HepG2 (cell line): Measurements from ENCODE around the gene PIP5KL1. TPM values are rescaled to one million over a fixed set of nuclear protein-coding genes. Genes with fewer than 3 reads are reported as not detected.

Experiments
- CCDC6 ChIP-seq: sonication (generic); formaldehyde crosslinking; IDR thresholded peaks from 2 replicates; pipeline ENCODE4 v1.8.1; 2022; ENCODE audit warnings: mild to moderate bottlenecking, missing genetic modification reagents, moderate library complexity
- HNRNPK ChIP-seq: fragments of 200-400 bp; formaldehyde crosslinking; IDR thresholded peaks from 2 replicates; pipeline ENCODE4 v1.6.1; 2018; ENCODE audit warnings: low read length, low read depth, moderate library complexity, mild to moderate bottlenecking; ENCODE audit not compliant: poor library complexity, severe bottlenecking
- MATR3 ChIP-seq: sonication (generic); formaldehyde crosslinking; IDR thresholded peaks from 2 replicates; pipeline ENCODE4 v1.4.0; 2020; ENCODE audit warnings: missing genetic modification reagents
- MXI1 ChIP-seq: IDR thresholded peaks from 3 replicates; pipeline ENCODE4 v1.6.1; 2012; ENCODE audit warnings: low read depth, low read length, inconsistent platforms, borderline replicate concordance
- RBFOX2 ChIP-seq: fragments of 200-400 bp; formaldehyde crosslinking; IDR thresholded peaks from 2 replicates; pipeline ENCODE4 v1.6.1; 2017; ENCODE audit warnings: low read depth, mild to moderate bottlenecking, low read length
- SMARCE1 ChIP-seq: fragments of 450-650 bp; IDR thresholded peaks from 2 replicates; pipeline ENCODE4 v1.6.1; 2017; ENCODE audit warnings: borderline replicate concordance
- THYN1 ChIP-seq: sonication (generic); formaldehyde crosslinking; IDR thresholded peaks from 2 replicates; pipeline ENCODE4 v1.8.1; 2023; ENCODE audit warnings: low read depth, mild to moderate bottlenecking, moderate library complexity, missing genetic modification reagents, borderline replicate concordance
- ZBTB8A ChIP-seq: sonication (generic); formaldehyde crosslinking; IDR thresholded peaks from 2 replicates; pipeline ENCODE4 v1.4.0; 2020; ENCODE audit warnings: mild to moderate bottlenecking, low read depth, missing genetic modification reagents, borderline replicate concordance
- ZMAT3 ChIP-seq: sonication (generic); formaldehyde crosslinking; conservative IDR thresholded peaks from 2 replicates; pipeline ENCODE4 v1.7.0; 2021; ENCODE audit warnings: missing genetic modification reagents
- ZNF136 ChIP-seq: sonication (generic); formaldehyde crosslinking; IDR thresholded peaks from 2 replicates; pipeline ENCODE4 v1.8.1; 2022; ENCODE audit warnings: low read depth, mild to moderate bottlenecking, moderate library complexity, missing genetic modification reagents
- ZNF335 ChIP-seq: sonication (generic); formaldehyde crosslinking; IDR thresholded peaks from 2 replicates; pipeline ENCODE4 v1.4.0; 2020; ENCODE audit warnings: missing genetic modification reagents
- ZNF441 ChIP-seq: sonication (generic); formaldehyde crosslinking; IDR thresholded peaks from 2 replicates; pipeline ENCODE4 v1.7.0; 2021; ENCODE audit warnings: missing genetic modification reagents, borderline replicate concordance
- ZNF674 ChIP-seq: sonication (generic); formaldehyde crosslinking; IDR thresholded peaks from 2 replicates; pipeline ENCODE4 v1.5.0; 2020; ENCODE audit warnings: low read depth, mild to moderate bottlenecking, missing genetic modification reagents
- ZNF790 ChIP-seq: sonication (generic); formaldehyde crosslinking; IDR thresholded peaks from 2 replicates; pipeline ENCODE4 v1.8.0; 2022; ENCODE audit warnings: missing genetic modification reagents, mild to moderate bottlenecking, borderline replicate concordance
- ZNF883 ChIP-seq: sonication (generic); formaldehyde crosslinking; IDR thresholded peaks from 2 replicates; pipeline ENCODE4 v1.5.1; 2020; ENCODE audit warnings: mild to moderate bottlenecking, missing genetic modification reagents; ENCODE audit errors: not compliant biosample characterization
- ZSCAN20 ChIP-seq: sonication (generic); formaldehyde crosslinking; IDR thresholded peaks from 2 replicates; pipeline ENCODE4 v1.4.0; 2020; ENCODE audit warnings: missing genetic modification reagents, mild to moderate bottlenecking, borderline replicate concordance
- polyA plus RNA-seq, 8 experiments: library from polyadenylated mRNA; depleted of rRNA in 3 of 8; stranded (reverse) in 7 of 8; unstranded in 1 of 8; fragments of >200 nt; fragmentation: Illumina TruSeq in 4 of 8; extraction: Trizol in 4 of 8; gene quantifications; 2 replicates each; pipeline versions ENCODE4 v1.2.1 to v1.2.3, GENCODE V29; 2011 to 2016; ENCODE audit warnings: low read depth in 4 of 8, missing spikeins in 1 of 8, mixed read lengths in 1 of 8; ENCODE audit not compliant: insufficient read depth in 1 of 8
- total RNA-seq, 5 experiments: library from RNA; depleted of rRNA; stranded (reverse); fragments of >200 nt; fragmentation: Illumina TruSeq; extraction: Trizol; gene quantifications; 2 replicates each; pipeline ENCODE4 v1.2.3, GENCODE V29; 2016; ENCODE audit warnings: low read depth in 1 of 5
- TF ChIP-seq, protein P1 (sequence below): sonication (generic); formaldehyde crosslinking; IDR thresholded peaks from 2 replicates; pipeline ENCODE4 v1.5.0; 2020; ENCODE audit warnings: missing genetic modification reagents
- TF ChIP-seq, protein P2 (sequence below): sonication (generic); formaldehyde crosslinking; IDR thresholded peaks from 2 replicates; pipeline ENCODE4 v1.5.0; 2020; ENCODE audit warnings: missing genetic modification reagents
- TF ChIP-seq, protein P3 (sequence below): sonication (generic); formaldehyde crosslinking; IDR thresholded peaks from 2 replicates; pipeline ENCODE4 v1.8.1; 2023; ENCODE audit warnings: mild to moderate bottlenecking, inconsistent platforms, moderate library complexity, missing genetic modification reagents, borderline replicate concordance
- TF ChIP-seq, protein P4 (sequence below): sonication (generic); formaldehyde crosslinking; IDR thresholded peaks from 2 replicates; pipeline ENCODE4 v1.5.1; 2020; ENCODE audit warnings: missing genetic modification reagents, mild to moderate bottlenecking, borderline replicate concordance
- TF ChIP-seq, protein P5 (sequence below): sonication (generic); formaldehyde crosslinking; IDR thresholded peaks from 2 replicates; pipeline ENCODE4 v1.8.0; 2022; ENCODE audit warnings: mild to moderate bottlenecking, missing genetic modification reagents

PIP5KL1 gene
- total and polyA plus RNA-seq, 2 of the 13 experiments (the other 11 are each of a cell fraction or from before 2014, with no cell fraction given) = 0.20 to 0.49 TPM

DNA sequence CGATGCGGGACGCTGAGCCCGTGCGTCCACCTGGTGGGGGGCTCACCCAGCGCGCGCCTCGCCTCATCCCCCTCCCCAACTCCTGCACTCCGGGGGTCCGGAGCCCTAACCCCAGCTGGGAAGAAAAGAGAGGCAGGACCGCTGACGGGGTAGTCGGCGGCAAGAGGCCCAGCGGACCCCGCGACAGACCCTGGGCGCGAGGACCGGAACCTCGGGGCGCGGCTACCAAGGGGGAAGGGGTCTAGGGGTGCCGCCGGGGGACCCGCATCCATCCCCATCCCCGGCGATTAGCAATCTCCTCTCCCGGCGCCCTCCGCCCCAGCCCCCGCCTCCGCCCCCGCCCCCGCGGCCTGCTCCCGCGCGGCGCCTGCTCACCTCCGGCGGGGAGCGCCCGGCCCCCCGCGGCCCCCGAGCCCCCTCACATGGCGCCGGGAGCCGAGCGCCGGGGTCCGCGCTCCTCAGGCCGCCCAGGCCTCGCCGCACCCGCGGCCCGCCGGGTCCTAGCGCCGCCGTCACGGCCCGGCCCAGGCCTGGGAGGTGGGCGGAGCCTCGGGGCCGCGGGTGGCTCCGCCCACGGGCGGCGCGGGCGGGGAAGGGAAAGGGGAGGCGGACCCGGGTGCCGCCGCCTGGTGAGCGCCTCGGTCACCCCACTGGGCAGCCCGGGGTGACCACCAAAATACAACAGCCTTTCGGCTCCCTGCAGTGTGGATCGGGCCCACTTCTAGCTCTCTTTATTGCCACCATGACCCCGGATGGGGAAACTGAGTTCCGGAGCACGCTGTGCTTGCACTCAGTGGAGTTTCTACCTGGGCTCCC, 31.2 kb downstream of the PIP5KL1 start, which contains the start of gene ST6GALNAC6 (continued):
- TF ChIP-seq, protein P1, sequence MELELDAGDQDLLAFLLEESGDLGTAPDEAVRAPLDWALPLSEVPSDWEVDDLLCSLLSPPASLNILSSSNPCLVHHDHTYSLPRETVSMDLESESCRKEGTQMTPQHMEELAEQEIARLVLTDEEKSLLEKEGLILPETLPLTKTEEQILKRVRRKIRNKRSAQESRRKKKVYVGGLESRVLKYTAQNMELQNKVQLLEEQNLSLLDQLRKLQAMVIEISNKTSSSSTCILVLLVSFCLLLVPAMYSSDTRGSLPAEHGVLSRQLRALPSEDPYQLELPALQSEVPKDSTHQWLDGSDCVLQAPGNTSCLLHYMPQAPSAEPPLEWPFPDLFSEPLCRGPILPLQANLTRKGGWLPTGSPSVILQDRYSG (CRISPR knock-in tag) = no peak
- TF ChIP-seq MXI1 (peak; percentile 72; the same call in 1 of the 3 replicates), SMARCE1 (no peak), ZNF790 (CRISPR knock-in tag) (0 out of 2 replicates have a peak, but pooled peaks have one; percentile 27), ZNF136 (CRISPR knock-in tag) (no peak), ZNF441 (peak; percentile 44; the same call in 1 of the 2 replicates), ZSCAN20 (CRISPR knock-in tag) (0 out of 2 replicates have a peak, but pooled peaks have one; percentile 9), RBFOX2 (peak; percentile 76), HNRNPK (peak; percentile 76), ZNF335 (CRISPR knock-in tag) (0 out of 2 replicates have a peak, but pooled peaks have one; percentile 11), ZMAT3 (peak; percentile 68; the same call in 1 of the 2 replicates), ZBTB8A (CRISPR knock-in tag) (no peak), ZNF883 (CRISPR knock-in tag) (peak; percentile 15), THYN1 (CRISPR knock-in tag) (no peak), ZNF674 (CRISPR knock-in tag) (no peak), CCDC6 (CRISPR knock-in tag) (0 out of 2 replicates have a peak, but pooled peaks have one; percentile 27), MATR3 (CRISPR knock-in tag) (no peak)
- TF ChIP-seq, protein P2, sequence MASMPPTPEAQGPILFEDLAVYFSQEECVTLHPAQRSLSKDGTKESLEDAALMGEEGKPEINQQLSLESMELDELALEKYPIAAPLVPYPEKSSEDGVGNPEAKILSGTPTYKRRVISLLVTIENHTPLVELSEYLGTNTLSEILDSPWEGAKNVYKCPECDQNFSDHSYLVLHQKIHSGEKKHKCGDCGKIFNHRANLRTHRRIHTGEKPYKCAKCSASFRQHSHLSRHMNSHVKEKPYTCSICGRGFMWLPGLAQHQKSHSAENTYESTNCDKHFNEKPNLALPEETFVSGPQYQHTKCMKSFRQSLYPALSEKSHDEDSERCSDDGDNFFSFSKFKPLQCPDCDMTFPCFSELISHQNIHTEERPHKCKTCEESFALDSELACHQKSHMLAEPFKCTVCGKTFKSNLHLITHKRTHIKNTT (CRISPR knock-in tag) = no peak
- TF ChIP-seq, protein P3, sequence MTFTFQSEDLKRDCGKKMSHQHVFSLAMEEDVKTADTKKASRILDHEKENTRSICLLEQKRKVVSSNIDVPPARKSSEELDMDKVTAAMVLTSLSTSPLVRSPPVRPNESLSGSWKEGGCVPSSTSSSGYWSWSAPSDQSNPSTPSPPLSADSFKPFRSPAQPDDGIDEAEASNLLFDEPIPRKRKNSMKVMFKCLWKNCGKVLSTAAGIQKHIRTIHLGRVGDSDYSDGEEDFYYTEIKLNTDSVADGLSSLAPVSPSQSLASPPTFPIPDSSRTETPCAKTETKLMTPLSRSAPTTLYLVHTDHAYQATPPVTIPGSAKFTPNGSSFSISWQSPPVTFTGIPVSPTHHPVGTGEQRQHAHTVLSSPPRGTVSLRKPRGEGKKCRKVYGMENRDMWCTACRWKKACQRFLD = no peak
- TF ChIP-seq, protein P4, sequence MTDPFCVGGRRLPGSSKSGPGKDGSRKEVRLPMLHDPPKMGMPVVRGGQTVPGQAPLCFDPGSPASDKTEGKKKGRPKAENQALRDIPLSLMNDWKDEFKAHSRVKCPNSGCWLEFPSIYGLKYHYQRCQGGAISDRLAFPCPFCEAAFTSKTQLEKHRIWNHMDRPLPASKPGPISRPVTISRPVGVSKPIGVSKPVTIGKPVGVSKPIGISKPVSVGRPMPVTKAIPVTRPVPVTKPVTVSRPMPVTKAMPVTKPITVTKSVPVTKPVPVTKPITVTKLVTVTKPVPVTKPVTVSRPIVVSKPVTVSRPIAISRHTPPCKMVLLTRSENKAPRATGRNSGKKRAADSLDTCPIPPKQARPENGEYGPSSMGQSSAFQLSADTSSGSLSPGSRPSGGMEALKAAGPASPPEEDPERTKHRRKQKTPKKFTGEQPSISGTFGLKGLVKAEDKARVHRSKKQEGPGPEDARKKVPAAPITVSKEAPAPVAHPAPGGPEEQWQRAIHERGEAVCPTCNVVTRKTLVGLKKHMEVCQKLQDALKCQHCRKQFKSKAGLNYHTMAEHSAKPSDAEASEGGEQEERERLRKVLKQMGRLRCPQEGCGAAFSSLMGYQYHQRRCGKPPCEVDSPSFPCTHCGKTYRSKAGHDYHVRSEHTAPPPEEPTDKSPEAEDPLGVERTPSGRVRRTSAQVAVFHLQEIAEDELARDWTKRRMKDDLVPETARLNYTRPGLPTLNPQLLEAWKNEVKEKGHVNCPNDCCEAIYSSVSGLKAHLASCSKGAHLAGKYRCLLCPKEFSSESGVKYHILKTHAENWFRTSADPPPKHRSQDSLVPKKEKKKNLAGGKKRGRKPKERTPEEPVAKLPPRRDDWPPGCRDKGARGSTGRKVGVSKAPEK (CRISPR knock-in tag) = no peak
- TF ChIP-seq, protein P5, sequence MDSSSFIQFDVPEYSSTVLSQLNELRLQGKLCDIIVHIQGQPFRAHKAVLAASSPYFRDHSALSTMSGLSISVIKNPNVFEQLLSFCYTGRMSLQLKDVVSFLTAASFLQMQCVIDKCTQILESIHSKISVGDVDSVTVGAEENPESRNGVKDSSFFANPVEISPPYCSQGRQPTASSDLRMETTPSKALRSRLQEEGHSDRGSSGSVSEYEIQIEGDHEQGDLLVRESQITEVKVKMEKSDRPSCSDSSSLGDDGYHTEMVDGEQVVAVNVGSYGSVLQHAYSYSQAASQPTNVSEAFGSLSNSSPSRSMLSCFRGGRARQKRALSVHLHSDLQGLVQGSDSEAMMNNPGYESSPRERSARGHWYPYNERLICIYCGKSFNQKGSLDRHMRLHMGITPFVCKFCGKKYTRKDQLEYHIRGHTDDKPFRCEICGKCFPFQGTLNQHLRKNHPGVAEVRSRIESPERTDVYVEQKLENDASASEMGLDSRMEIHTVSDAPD = no peak
